Thyroid gland (tissue), 4 donors: ENCODE results near the gene DLG2. TPM values are rescaled to one million over a fixed set of nuclear protein-coding genes. Genes with fewer than 3 reads are reported as not detected.

Experiments
- DNase-seq, 2 donors: peaks; one replicate each; pipeline ENCODE4 v3.0.0-alpha.2; 2019
- H3K27ac ChIP-seq, 3 donors: fragments of 200-600 bp; sonication (generic); 1 replicate in 2 of 3; 2 replicates in 1 of 3; pipeline ENCODE4 v1.5.1; 2016 to 2019; ENCODE audit warnings: mild to moderate bottlenecking in 1 of 3, moderate library complexity in 1 of 3
- H3K27me3 ChIP-seq: fragments of 200-600 bp; sonication (generic); one replicate; pipeline ENCODE4 v1.5.1; 2019
- H3K36me3 ChIP-seq, 2 donors: fragments of 200-600 bp; sonication (generic); one replicate each; pipeline ENCODE4 v1.5.1; 2016 to 2019
- H3K4me1 ChIP-seq, 2 donors: fragments of 200-600 bp; sonication (generic); one replicate each; pipeline ENCODE4 v1.5.1; 2017 to 2019
- H3K4me3 ChIP-seq, 3 donors: fragments of 200-600 bp; sonication (generic); replicated peaks in 1 of 3; 1 replicate in 2 of 3; 2 replicates in 1 of 3; pipeline ENCODE4 v1.5.1; 2016; ENCODE audit warnings: mild to moderate bottlenecking in 1 of 3
- H3K9me3 ChIP-seq: fragments of 200-600 bp; sonication (generic); one replicate; pipeline ENCODE4 v1.5.1; 2017
- POLR2A ChIP-seq, 2 donors: fragments of 450-650 bp; IDR thresholded peaks; one replicate each; pipeline ENCODE4 v1.6.1; 2017; ENCODE audit warnings: antibody characterized with exemption in 2 of 2, mild to moderate bottlenecking in 2 of 2, moderate library complexity in 1 of 2
- WGBS, 2 donors: methylation state at CpG; one replicate each; pipeline ENCODE4 v1.1.5; 2017; 5-methylcytosine and 5-hydroxymethylcytosine counted together
- intact Hi-C: fragments of 100-400 bp; cut with DNase I; formaldehyde crosslinking; loops from one replicate; pipeline ENCODE4 v1.15.1; 2023
- total RNA-seq, 4 donors: library from RNA; depleted of rRNA; stranded (reverse); fragments of >200 nt; gene quantifications; one replicate each; pipeline ENCODE4 v1.2.3, GENCODE V29; 2016
- TF ChIP-seq, protein P1 (sequence below), 6 experiments: fragments of 200-600 bp in 3 of 6; fragments of 450-650 bp in 3 of 6; sonication (generic) in 3 of 6; IDR thresholded peaks; one replicate each; pipeline ENCODE4 v1.5.1; 2016 to 2019; ENCODE audit warnings: antibody characterized with exemption in 6 of 6, mild to moderate bottlenecking in 2 of 6, inconsistent platforms in 1 of 6, moderate library complexity in 1 of 6

The DLG2 gene
- total RNA-seq, 4 donors from 2014 or later: 29.4 to 79.4 (median 42.4) TPM

DNA sequence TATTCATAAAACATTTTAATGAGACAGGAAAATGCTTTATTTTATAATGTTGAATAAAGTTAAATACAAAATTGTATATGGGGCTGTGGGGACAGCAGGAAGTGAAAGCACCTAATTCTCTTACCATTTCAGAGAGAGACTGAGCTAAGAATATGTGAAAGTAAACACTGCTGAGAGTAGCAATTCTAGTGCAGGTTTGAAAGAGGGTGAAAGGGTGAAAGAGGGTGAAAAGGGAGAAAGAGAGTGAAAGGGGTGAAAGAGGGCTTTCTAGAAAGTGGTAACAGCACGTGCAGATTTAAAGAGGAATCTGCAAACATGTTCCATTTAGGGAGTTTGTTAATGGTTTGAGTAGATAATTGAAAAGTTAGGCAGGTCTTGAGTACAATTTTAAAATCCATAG, 1689.0 kb downstream of the DLG2 start:
- TF ChIP-seq, protein P1, sequence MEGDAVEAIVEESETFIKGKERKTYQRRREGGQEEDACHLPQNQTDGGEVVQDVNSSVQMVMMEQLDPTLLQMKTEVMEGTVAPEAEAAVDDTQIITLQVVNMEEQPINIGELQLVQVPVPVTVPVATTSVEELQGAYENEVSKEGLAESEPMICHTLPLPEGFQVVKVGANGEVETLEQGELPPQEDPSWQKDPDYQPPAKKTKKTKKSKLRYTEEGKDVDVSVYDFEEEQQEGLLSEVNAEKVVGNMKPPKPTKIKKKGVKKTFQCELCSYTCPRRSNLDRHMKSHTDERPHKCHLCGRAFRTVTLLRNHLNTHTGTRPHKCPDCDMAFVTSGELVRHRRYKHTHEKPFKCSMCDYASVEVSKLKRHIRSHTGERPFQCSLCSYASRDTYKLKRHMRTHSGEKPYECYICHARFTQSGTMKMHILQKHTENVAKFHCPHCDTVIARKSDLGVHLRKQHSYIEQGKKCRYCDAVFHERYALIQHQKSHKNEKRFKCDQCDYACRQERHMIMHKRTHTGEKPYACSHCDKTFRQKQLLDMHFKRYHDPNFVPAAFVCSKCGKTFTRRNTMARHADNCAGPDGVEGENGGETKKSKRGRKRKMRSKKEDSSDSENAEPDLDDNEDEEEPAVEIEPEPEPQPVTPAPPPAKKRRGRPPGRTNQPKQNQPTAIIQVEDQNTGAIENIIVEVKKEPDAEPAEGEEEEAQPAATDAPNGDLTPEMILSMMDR (IDR thresholded peaks at IDR 0.05): no peak
- TF ChIP-seq POLR2A (IDR thresholded peaks at IDR 0.05): no peak
- no peak overlapping the region for H3K27ac ChIP-seq
- no peaks in the 10 kb centered on the region for H3K36me3 ChIP-seq
- intact Hi-C loops: no loop called here
- H3K27me3 ChIP-seq: no peaks in the 10 kb centered on the region
- WGBS, 2 donors: 43 to 55% methylated on average over 1 of the region's 1 CpG
- H3K4me1 ChIP-seq: no peaks in the 10 kb centered on the region
- no peak for DNase-seq
- H3K9me3 ChIP-seq: no peaks in the 10 kb centered on the region
- no peak overlapping the region for H3K4me3 ChIP-seq

DNA sequence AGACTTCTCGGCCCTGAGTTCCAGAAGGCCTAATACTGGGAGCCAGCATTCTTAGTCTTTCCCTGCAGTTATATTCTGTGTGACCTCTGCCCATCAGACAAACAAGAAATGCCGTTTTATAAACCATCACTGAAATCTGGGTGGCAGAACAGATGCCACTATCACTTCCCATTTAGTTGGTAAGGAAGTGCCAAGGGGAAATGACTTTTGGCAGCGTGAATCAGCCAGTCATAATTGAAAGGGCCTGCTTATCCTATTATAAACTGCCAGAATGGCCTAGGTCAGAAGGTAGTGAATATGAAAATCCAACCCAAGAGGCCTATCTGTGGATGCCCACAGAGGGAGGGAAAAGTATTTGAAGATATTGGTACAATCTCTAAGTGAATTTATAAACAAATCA, 1694.1 kb downstream of the DLG2 start:
- Histone ChIP-seq H3K9me3 (no peaks in the 10 kb centered on the region), H3K4me3 (no peak overlapping the region), H3K27me3 (no peaks in the 10 kb centered on the region), H3K36me3 (no peaks in the 10 kb centered on the region), H3K4me1 (no peaks in the 10 kb centered on the region), H3K27ac (no peak overlapping the region)
- TF ChIP-seq, protein P1 (IDR thresholded peaks at IDR 0.05): no peak
- no peak for TF ChIP-seq POLR2A (IDR thresholded peaks at IDR 0.05)
- intact Hi-C loops: no loop called here
- DNase-seq: no peak
- 78 to 85% methylated on average over 3 of the region's 3 CpGs for WGBS, 2 donors

DNA sequence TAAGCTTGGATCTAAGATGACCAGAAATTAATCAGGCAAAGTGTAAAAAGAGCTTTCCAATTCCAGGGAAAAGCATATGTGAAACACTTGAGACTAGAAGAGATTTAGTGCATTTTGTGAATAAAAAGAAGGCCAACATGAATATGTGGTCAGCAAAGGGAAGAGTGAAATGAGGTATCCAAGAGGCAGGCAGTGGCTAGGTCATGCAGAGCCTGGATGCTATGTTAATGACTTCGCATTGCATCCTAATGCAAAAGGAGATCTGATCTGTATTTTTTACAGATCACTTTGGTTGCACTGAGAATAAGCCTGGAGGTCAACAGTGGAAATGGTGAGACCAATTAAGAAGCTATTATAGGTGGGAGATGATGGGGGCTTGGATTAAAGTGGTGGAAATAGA, 1699.7 kb downstream of the DLG2 start:
- Histone ChIP-seq H3K36me3 (no peaks in the 10 kb centered on the region), H3K27me3 (no peaks in the 10 kb centered on the region), H3K9me3 (no peaks in the 10 kb centered on the region), H3K4me1 (no peaks in the 10 kb centered on the region), H3K27ac (no peak overlapping the region), H3K4me3 (no peak overlapping the region)
- intact Hi-C loops: no loop called here
- WGBS, 2 donors: 98% methylated on average over 1 of the region's 1 CpG
- TF ChIP-seq, protein P1 (IDR thresholded peaks at IDR 0.05): no peak
- no peak for TF ChIP-seq POLR2A (IDR thresholded peaks at IDR 0.05)
- DNase-seq: no peak

DNA sequence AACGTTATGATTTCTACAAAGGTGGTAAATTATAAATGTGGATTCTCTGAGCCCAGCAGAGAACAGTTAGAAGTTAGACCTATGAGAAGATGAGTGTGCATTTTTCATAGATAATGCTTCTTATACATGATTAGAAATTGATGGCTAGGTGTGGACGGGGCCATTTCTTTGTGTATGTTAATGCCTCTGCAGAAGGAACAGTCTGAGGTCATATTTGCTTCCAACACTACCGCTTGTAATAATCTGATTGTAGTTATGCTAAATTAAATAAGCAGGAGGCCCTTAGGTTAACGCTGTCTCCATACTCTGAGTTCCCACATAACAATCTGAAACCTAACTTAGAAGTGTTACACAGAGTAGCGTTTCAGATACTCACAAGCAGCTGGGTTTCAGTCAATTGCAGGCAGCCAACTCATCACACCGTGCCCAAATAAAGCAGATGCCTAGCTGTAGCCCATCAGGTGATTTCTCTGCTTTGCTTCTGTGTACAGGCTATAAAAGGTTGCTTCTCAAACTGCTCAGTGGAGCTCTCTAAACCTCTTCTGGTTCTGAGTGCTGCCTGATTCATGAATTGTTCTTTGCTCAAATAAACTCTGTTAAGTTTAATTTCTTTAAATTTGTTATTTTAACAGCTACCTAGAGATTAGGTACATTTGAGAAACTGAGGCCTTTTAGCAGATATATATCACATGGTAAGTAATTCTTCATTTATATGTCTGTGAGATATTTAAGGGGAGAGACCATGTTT, 1702.2 kb downstream of the DLG2 start:
- H3K9me3 ChIP-seq: no peaks in the 10 kb centered on the region
- no peak for TF ChIP-seq POLR2A (IDR thresholded peaks at IDR 0.05)
- TF ChIP-seq, protein P1 (IDR thresholded peaks at IDR 0.05): no peak
- no peaks in the 10 kb centered on the region for H3K27me3 ChIP-seq
- H3K4me3 ChIP-seq: no peak overlapping the region
- DNase-seq: no peak
- H3K36me3 ChIP-seq: no peaks in the 10 kb centered on the region
- H3K4me1 ChIP-seq: no peaks in the 10 kb centered on the region
- H3K27ac ChIP-seq: no peak overlapping the region
- intact Hi-C loops: no loop called here
- 93% methylated on average over 6 of the region's 6 CpGs for WGBS, 2 donors

DNA sequence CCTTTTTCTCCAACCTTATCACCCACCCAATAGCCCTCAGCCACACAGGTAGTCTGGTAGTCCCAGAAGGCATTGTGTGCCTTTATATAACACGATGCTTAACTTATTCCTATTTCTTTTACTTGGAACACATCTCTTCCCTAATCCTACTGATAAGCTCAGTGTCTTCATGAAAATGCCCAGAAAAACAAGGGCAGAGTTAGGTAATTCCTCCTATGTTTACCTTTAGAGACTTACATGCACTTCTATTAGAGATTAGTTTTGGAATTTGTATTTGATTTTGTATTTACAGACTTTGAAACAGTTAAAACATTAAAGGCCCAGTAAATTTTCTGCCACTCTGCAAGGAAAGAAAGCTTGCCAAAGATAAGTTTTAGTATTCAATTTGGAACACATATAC, 1703.2 kb downstream of the DLG2 start:
- DNase-seq: no peak
- Histone ChIP-seq H3K9me3 (no peaks in the 10 kb centered on the region), H3K4me3 (no peak overlapping the region), H3K36me3 (no peaks in the 10 kb centered on the region), H3K27me3 (no peaks in the 10 kb centered on the region), H3K4me1 (no peaks in the 10 kb centered on the region), H3K27ac (no peak overlapping the region)
- no peak for TF ChIP-seq POLR2A (IDR thresholded peaks at IDR 0.05)
- TF ChIP-seq, protein P1 (IDR thresholded peaks at IDR 0.05): no peak
- intact Hi-C loops: no loop called here
- WGBS, 2 donors: 78 to 82% methylated on average over 1 of the region's 1 CpG
